NCI-H146 treated with DMSO at 0.1 percent for 48 hours (cell line): ENCODE measurements around the gene ADPRM.
"Not testable (repeated sequence)": the region's sequence is repeated elsewhere in the genome, so short reads cannot be mapped to it uniquely, and the experiment has no call there.

Source experiments
- DNase-seq: peaks from one replicate; lab custom pipeline; 2025; ENCODE audit not compliant: unreplicated experiment; lab: John Stamatoyannopoulos, UW

The ADPRM gene

GRCh38 chr17:10698096-10698818, 863 bp downstream of the ADPRM start:
- no peak for DNase-seq

GRCh38 chr17:10699856-10700255, 2.5 kb downstream of the ADPRM start:
- DNase-seq = no peak

GRCh38 chr17:10702574-10702973, 5.2 kb downstream of the ADPRM start:
- DNase-seq = no peak

GRCh38 chr17:10705727-10706126, 8.3 kb downstream of the ADPRM start:
- DNase-seq = no peak

GRCh38 chr17:10713318-10713717, 15.9 kb downstream of the ADPRM start:
- DNase-seq = no peak

GRCh38 chr17:10716218-10716617, 18.8 kb downstream of the ADPRM start:
- no peak for DNase-seq

- DNase-seq = no peak
Observed at GRCh38 chr17:10718547-10718946, 21.2 kb downstream of the ADPRM start.

- no peak for DNase-seq
Observed at GRCh38 chr17:10724546-10725195, 27.3 kb downstream of the ADPRM start.

GRCh38 chr17:10725262-10725661, 27.9 kb downstream of the ADPRM start:
- no peak for DNase-seq

- DNase-seq = no peak
Observed at GRCh38 chr17:10726196-10726595, 28.8 kb downstream of the ADPRM start.

- DNase-seq = no peak
Observed at GRCh38 chr17:10727192-10727591, 29.8 kb downstream of the ADPRM start.

- no peak for DNase-seq
Observed at GRCh38 chr17:10728331-10728892, 31.0 kb downstream of the ADPRM start.

GRCh38 chr17:10729334-10730193, 32.2 kb downstream of the ADPRM start, which contains the start of gene TMEM220:
TMEM220 (minus strand) TSS chr17:10730023; CDS start chr17:10729851, 172 bp downstream.
- no peak for DNase-seq

- not testable (repeated sequence) for DNase-seq
Observed at GRCh38 chr17:10730247-10730646, 32.9 kb downstream of the ADPRM start.

GRCh38 chr17:10731408-10731879, 34.0 kb downstream of the ADPRM start:
- DNase-seq = no peak

GRCh38 chr17:10732121-10732520, 34.7 kb downstream of the ADPRM start:
- DNase-seq = not testable (repeated sequence)

- no peak for DNase-seq
Observed at GRCh38 chr17:10733666-10734065, 36.3 kb downstream of the ADPRM start.

- DNase-seq = no peak
Observed at GRCh38 chr17:10735251-10735650, 37.9 kb downstream of the ADPRM start.

GRCh38 chr17:10735821-10736220, 38.4 kb downstream of the ADPRM start:
- no peak for DNase-seq

- peak; percentile 25 for DNase-seq
Observed at GRCh38 chr17:10737168-10737622, 39.8 kb downstream of the ADPRM start.

- DNase-seq = no peak
Observed at GRCh38 chr17:10737736-10738135, 40.3 kb downstream of the ADPRM start.
